ENCODE results near the gene SYT9.
"Not testable (repeated sequence)": the region's sequence is repeated elsewhere in the genome, so short reads cannot be mapped to it uniquely, and the experiment has no call there.

The SYT9 gene

DNA sequence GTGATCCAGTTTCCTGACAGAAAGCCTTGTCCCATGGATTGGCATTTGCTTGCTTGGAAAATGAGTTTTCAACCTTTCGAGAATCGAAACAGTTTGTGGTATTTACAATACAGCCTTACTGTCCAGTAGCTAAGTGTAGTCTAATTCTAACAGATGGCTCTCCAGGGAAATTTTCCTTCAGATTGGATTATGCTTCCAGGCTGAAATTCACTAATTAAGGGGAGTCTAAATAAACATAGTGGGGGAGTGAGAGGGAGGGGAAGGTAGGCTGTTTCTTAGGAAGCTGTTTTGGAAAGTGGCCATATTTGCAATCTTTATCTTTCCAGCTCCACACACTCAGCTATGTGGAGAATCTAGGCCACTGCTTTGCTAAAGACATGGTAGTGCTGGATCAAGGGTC, 81.3 kb downstream of the SYT9 start:
- DNase-seq (ENCODE audit: low read depth in 2 of 3, low spot score in 1 of 3): no peak

DNA sequence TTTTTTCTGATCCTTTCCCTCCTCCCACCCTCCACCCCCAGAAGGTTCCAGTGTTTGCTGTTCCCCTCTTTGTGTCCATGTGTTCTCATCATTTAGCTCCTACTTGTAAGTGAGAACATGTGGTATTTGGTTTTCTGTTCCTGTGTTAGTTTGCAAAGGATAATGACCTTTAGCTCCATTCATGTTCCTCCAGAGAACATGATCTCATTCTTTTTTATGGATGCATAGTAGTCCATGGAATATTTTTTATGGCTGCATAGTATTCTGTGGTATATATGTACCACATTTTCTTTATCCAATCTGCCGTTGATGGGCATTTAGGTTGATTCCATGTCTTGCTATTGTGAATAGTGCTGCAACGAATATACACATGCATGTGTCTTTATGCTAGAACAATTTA, 83.7 kb downstream of the SYT9 start:
- DNase-seq (ENCODE audit: low read depth in 2 of 3, low spot score in 1 of 3): not testable (repeated sequence)

DNA sequence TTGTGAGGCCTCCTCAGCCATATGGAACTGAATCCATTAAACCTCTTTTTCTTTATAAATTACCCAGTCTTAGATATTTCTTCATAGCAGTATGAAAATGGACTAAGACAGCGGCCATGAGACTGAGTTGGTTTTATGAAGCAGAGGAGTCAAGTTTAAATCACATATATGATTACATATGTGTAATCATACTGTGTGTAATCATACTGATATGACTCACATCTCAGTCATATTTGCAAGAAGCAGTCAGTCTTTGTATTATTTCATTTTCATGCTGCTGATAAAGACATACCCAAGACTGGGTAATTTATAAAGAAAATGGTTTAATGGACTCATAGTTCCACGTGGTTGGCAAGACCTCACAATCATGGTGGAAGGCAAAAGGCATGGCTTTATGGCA, 89.8 kb downstream of the SYT9 start:
- no peak for DNase-seq (ENCODE audit: low read depth in 2 of 3, low spot score in 1 of 3)

DNA sequence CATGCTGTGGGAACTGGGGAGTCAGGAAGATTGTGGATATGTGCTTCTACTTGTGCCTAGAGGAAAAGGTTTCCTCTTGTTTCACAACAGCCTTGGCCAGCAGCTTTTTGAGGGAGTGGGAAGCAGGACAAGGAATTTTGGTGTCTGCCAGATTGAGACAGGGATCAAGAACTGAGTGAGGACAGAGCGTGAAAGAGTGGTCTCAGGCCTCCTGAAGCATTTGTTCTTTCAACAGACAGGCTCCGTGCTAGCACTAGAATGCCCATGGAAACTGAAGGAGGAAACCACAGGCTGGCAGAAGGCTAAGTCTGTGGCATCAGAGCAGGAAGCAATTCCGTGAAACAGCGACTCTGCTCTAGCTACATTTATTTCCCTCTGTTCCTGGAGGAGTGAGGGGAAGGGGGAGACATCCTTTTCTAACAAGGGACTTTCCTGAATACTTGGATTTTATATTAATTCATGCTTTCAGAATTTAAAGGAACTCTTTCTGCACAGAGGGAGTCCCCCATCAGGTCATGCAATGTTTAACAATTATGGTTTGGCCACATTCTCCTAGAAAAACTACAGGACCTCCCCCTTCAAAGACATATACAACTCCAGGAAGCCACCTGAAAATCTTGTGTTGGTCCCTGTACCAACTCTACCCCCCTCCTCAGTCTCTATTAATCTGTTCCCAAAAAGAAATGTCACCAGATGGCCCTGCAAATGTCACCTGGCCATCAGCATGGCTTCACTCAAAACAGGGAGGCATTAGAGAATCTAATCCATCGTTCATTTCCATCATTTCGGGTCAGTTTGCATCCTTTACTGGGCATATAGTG, 96.1 kb downstream of the SYT9 start:
- no peak for DNase-seq (ENCODE audit: low read depth in 2 of 3, low spot score in 1 of 3)

DNA sequence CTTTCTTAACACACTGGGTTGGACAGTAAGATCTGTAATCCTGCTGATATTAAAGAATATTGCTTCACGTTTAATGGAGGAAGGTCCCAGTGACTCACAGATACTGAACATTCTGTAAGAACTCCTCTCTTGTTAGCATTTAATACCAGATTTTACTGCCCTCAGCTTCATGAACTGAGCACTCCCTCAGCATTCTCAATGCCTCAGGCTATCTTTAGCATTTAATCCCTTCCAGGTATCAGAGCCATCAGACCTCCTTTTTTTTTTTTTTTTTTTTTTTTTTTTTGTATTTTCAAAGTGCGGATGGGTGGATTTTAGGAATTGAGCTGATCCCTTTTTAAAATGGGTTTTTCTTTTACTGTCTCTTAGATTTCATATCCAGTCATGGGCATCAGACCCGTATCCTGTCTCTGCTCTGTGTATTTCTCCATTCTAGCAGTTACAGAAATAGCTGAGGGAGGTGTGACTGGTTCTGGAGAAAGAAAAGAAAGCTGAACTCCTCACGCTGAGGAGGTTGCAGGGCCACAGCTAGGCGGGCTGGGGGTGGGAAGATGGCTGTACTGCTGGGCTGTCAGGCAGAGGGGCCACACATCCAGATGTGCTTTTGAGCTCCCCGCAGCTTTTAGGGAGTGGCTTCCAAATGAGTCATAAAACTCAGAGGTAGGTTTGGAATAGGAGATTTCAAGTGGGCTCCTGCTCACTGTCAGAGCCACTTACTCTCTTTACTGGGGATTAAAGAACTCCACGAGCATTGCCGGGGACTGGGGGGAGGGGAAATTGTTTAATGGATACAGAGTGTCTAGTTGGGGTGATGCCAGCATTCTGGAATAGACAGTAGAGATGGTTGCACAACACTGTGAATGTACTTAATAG, 97.0 kb downstream of the SYT9 start:
- no peak for DNase-seq (ENCODE audit: low read depth in 2 of 3, low spot score in 1 of 3)

DNA sequence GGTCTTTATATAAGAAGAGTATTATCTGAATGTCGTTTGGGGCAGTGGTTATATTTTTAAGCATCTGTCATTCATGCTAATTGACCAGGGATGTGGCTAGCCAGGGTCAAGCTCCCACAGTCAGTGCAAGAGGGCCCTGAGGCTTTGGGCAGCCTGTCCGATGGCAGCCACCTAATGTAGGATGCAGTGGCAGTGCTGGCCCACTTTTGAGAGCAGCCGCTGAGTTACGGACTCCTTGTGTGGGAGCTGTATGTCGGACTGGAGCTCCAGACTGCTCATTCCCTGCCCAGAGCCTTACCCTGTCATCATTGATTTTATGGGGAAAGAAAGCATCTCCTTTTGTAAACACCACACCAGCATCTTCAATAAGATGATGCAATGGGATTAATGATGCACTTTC, 99.5 kb downstream of the SYT9 start:
- DNase-seq (ENCODE audit: low read depth in 2 of 3, low spot score in 1 of 3): no peak

DNA sequence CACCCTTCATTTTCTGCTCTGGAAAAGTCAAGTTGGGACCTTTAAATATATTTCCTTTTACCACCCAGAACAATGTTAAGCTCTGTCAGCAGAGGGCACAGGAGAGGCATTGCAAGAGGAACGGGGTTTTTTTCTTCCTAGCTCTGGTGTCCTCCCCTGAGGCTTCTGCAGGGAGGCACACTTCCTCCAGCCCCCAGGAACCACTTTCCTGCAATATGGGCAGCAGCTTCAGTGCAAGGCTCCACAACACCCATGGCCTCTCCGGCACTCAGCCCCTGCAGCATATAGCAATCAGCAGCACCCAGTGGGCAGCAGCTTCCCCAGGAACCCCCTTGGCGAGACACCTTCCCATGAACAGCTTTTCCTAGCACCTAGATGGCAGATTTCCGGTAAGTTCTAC, 101.4 kb downstream of the SYT9 start:
- peak in 1 of 3 donors; percentile 11 for DNase-seq (ENCODE audit: low read depth in 2 of 3, low spot score in 1 of 3)

DNA sequence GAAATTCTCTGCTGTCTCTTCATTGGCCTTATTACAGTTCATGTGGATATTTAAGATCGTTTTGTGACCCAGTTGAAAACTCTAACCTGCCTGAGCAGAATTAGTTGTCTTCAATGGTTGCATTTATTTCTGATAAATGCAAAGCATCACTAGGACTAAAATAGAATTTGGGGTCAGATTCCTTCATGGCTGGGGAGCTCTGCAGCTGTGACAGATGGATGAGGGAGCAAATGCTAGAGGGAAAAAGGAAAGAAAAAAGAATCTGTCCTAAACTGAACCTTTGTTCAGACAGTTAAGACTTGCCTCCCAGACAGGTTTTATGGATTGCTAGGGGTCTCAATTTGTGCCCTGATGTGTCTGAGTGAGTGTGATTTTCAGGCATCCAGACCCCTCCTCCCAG, 113.0 kb downstream of the SYT9 start:
- no peak for DNase-seq (ENCODE audit: low read depth in 2 of 3, low spot score in 1 of 3)

DNA sequence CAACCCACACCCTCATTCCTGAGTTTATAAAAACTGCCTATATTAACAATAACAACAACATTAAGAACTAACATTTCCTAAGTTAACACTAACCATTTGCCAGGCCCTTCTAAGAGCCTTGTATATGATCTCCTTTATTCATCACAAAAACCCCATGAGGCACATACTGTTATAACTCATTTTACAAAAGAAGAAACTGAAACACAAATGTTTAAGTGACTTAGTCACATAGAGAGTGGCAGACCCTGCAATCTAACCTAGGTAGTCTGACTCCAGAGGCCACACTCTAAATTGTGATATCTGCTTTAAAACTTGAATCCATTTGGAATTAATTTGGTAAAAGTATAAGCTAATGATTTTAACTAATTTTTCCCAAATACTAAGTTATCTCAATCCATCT, 116.1 kb downstream of the SYT9 start:
- no peak for DNase-seq (ENCODE audit: low read depth in 2 of 3, low spot score in 1 of 3)

DNA sequence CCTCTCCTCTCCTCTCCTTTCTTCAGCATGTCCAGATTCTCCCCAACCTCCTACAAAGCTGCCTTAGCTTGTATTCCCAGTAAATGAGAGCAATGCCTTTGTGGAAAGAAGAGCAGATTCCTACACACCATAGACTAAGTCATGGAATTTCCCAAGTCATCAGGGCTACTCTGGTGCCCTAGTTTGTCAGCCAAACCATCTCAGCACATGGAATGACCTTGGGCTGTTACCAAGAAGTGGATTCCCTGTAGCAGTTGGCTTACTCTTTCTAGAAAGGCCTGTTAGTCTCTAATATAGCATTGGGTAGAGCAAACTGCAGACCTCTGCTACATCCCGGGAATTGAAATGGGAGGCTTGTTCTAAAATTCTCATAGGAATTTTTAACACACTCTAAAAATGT, 124.7 kb downstream of the SYT9 start:
- no peak for DNase-seq (ENCODE audit: low read depth in 2 of 3, low spot score in 1 of 3)

DNA sequence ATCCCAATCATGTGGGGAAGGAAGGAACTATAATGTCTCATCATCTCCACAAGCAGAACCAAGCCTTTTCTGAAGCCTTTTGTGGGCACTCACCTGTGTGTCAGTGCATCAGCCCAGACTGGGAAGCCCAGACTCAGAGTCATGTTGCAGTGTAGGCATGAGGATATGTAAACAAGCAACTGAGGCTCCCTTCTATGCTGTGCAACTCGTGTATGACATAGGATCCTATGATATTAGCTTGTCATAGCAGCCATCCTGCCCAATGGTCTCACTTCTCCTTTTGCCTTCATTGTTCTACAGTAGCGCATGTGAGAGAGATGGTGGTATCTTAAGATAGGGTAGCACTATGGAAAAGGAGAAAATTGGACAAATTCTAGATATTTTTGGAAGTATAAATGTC, 130.2 kb downstream of the SYT9 start:
- DNase-seq (ENCODE audit: low read depth in 2 of 3, low spot score in 1 of 3): no peak

DNA sequence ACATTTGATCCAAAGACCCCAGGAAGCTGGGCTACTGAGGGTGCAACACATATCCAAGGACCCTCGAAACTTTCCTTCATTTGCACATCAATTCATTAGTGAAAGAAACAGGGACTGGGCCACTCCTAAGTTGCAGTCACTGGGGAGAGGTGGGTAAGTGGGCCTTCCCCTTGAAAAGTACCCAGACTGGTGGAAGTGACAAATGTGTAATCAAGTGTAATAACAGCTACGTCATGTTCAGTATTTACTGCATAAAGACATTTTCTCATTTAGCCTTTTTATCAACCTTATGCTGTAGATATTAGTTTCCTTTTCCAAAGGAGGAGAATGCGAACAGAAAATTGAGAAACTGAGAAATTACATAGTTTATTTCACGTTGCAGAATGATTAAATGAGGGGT, 131.7 kb downstream of the SYT9 start:
- DNase-seq (ENCODE audit: low read depth in 2 of 3, low spot score in 1 of 3): no peak

DNA sequence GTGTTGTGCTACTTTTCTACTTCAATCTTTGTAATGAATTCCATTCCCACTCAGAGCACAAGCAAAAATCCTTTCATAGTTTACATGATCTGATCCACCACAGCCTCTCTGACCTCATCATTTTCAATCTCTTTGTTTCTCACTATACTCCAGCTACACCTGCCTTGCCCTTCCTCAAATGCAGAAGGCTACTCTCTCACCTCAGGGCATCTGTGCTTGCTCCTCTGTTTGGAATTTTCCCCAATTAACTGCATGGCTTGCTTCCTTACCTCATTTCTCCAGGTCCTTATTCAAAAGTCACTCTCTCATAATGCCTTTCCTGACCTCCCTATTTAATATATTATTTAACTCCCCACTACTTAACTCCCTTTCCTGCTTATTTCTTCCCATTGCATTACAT, 133.0 kb downstream of the SYT9 start:
- DNase-seq (ENCODE audit: low read depth in 2 of 3, low spot score in 1 of 3): no peak

DNA sequence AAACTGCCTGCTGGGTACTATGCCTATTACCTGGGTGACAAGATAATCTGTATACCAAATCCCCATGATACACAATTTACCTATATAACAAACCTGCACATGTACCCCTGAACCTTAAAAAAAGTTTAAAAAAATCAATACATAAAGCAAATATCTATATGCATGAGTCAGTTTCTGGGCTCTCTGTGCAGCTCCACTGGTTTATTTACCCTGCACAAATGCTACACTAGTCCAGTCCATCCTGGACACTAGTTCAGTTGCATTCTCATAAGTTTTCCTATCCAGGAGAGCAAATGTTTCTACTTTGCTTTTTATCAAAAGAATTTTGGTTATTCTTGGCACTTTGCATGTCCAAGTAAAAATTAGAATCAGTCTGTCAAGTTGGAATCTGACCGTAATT, 133.8 kb downstream of the SYT9 start:
- DNase-seq (ENCODE audit: low read depth in 2 of 3, low spot score in 1 of 3): no peak

DNA sequence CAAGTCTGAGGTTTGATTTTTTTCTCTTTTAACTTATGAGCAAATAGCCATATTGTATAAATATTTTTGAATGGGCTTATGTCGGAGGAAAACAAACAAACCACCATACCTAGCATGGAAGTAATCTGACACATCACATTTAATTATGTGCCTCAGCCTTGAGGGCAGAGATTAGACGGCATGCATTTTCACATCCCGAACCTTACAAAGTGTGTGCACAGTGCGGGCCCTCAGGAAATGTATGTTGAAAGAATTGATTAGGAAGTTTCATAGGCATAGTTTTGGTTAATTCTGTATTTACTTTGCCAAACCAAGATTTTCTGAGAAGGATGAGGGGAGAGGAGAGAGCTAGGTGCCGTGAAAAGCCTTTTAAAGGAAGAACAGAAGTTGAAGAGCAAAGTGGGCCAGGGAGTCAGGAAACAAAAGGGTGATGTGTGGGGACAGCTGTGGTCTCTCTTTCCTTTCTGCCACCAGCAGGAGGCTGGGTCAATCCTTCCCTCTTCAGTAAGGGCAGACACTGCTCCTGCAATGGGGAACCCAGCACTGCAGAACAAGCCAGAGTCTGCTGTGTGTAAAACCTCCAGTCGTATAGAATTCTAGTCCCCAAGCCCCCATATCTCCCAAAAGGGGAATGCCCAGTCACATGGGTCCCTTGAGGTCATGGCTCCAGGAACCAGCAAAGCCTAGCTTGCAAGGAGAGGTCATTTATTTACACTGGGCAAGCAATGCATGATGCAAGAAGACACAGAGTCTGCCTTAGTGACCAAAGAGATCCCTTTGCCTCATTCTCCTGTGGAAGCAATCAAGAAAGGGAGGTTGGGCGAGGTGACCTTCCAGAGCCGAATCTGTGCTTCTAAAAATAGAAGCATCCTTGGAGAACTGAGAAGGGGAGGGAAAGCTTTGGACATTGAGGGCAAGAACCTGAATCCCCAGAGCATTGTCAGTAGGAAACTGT, 162.5 kb downstream of the SYT9 start:
- no peak for DNase-seq (ENCODE audit: low read depth in 2 of 3, low spot score in 1 of 3)

DNA sequence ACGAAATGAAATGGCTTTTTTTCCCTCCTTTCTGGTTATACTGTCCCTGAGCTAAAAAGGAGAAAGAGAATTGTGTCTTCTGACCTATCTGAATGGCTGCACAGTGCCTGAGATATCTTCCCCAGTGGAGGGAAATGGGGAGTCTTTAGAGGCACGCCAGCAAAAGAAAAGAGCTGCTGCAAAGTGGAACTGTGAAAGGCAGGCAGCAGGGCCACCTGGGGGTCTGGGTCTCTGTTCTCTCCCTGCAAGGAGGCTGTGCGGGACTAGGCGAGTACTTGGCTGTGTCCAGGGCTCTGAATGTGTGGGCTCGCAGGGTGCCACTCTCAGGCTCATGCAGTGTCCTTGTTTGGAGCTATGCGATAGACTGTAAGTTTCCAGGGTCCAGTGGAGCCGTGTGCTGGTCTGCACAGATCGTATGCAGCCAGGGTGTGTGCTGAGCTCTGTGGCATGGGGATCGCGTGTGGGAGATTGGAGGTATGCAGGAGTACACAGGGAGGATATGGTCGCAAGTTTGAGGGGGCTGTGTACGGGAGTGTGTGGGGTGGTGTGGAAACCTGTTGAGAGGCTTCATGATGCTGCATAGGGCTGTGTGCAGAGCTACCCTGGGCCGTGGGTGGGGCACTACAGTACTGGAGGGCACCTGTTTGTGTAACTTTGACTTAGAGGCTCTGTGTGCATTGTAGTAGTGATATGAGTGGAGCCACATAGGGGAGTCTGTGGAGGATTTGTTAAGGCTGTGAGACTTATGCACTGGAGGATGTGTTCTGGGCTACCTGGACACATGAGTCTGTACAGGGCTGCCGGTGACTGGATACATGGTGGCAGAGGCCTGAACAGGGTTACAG, 163.5 kb downstream of the SYT9 start:
- no peak for DNase-seq (ENCODE audit: low read depth in 2 of 3, low spot score in 1 of 3)

DNA sequence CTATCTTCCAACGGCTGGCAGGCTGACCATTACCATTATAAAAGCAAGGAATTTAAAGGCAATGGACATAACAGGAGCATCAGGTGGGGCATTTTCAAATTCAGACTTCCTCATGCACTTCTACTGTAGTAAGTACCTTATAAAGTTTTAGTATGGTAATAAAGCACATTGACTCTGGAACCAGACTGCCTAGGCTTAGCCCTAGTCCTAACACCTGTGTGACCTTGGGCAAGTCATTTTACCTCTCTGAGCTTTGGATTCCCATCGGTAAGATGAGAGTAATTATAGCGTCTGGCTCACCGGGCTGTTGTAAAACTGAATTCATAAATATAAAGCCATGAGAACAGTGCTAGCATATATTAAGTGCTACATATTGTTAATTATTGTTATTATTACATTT, 164.4 kb downstream of the SYT9 start:
- DNase-seq (ENCODE audit: low read depth in 2 of 3, low spot score in 1 of 3): no peak

DNA sequence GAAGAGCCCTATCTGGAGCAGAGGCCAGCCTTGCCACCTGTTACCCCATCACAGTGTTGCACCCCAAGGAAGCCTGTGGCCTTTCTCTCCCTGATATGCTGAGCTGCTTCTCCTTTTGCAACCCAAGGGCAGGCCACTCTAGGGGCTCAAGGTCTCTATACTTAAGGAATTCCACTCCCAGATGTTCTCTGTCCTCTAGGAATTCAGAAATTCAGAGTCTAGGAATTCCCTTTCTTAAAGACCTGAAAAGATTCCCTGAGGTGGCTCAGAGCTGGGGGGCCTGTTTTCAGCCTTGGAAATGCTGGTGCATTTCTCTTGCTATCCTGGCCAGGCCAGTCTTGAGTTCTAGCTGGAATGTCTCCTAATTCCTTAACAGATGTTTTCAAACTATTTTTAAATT, 165.6 kb downstream of the SYT9 start:
- DNase-seq (ENCODE audit: low read depth in 2 of 3, low spot score in 1 of 3): no peak

DNA sequence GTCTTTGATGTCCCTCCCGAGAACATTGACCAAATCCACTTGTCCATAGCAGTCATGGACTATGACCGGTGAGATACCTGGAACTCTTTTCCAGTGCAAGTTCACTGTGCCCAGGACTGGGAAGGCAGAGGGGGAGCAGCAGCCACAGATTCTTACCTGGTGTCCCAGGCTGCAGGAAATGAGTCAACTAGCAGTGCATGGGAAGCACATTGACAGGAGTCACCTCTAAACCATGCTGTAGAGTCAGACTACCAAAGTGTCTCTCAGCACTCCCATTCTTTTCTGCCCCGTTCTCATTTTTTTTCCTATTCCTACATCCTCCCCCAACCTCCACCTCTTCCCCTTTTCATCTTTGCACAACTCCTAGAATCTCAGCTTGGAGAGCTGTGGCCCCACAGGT, 166.4 kb downstream of the SYT9 start:
- DNase-seq (ENCODE audit: low read depth in 2 of 3, low spot score in 1 of 3): no peak

DNA sequence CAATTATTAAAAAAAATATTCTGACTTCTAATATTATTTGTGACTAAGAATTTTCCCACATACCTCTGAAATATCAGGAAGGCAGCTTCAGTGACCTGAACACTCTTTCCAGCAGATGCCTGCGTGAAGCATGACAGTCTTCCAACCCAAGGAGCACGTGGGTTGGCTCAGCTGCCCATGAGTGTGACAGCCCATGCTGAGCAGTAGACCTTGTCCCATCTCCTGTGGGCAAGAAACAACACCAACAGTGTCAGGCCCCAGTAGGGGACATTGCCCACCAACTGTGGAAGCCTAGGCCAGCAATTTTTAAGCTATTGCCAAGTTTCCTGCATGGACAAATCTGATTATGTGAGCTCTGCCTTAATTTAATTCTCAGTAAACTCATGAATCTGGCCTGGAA, 167.2 kb downstream of the SYT9 start:
- DNase-seq (ENCODE audit: low read depth in 2 of 3, low spot score in 1 of 3): no peak

All from stimulated activated CD4-positive, alpha-beta T cell treated with anti-CD3 and anti-CD28 coated beads, Interleukin-12 subunit alpha, Interleukin-12 subunit beta, amount 100 ng/mL, for 48 hours (primary cell).